Mesodermal cell (in vitro differentiated cells): ENCODE results near the gene SNRPA.
"Not testable (repeated sequence)": the region's sequence is repeated elsewhere in the genome, so short reads cannot be mapped to it uniquely, and the experiment has no call there.

Source experiments
- H3K27ac ChIP-seq: 2 replicates; pipeline ENCODE4 v1.7.0; 2013; ENCODE audit warnings: mild to moderate bottlenecking, low read depth, low read length, moderate library complexity; ENCODE audit not compliant: severe bottlenecking
- H3K36me3 ChIP-seq: 2 replicates; pipeline ENCODE4 v1.7.1; 2013; ENCODE audit warnings: mild to moderate bottlenecking, low read length, moderate library complexity; ENCODE audit not compliant: control insufficient read depth, insufficient read depth
- H3K4me1 ChIP-seq: one replicate; pipeline ENCODE4 v1.7.1; 2013; ENCODE audit warnings: mild to moderate bottlenecking, low read length; ENCODE audit not compliant: insufficient read depth, control insufficient read depth, poor library complexity, severe bottlenecking
- H3K4me3 ChIP-seq: 2 replicates; pipeline ENCODE4 v1.7.0; 2013; ENCODE audit warnings: low read length, control low read depth, mild to moderate bottlenecking; ENCODE audit not compliant: insufficient read depth, poor library complexity, severe bottlenecking; ENCODE audit errors: extremely low read depth
- H3K9me3 ChIP-seq: 2 replicates; pipeline ENCODE4 v1.7.1; 2013; ENCODE audit warnings: mild to moderate bottlenecking, low read length, moderate library complexity; ENCODE audit not compliant: control insufficient read depth
- WGBS, 2 experiments: methylation state at CpG; one replicate each; pipeline ENCODE4 v1.1.5; 2013; ENCODE audit warnings: missing lambda C conversion rate in 2 of 2; ENCODE audit not compliant: insufficient coverage in 2 of 2; 5-methylcytosine and 5-hydroxymethylcytosine counted together

The SNRPA gene

DNA sequence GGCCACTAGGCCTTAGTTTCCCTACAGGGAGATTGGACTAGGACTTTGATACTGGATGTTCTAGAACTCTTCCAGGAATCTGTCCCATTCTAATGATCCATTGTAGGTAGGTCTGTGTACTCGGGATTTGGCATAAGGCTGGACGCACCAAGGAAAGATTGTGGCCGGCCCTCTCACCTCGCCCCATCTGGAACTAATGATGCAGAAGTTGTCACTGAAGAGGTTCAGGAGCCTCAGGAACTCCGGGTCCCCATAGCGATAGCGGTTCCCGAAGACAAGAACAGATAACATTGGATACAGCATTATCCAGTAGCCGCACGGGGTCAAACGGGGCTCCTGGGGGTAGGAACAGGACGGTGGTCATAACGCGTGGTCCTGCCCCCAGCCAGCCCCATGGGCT lies 59.2 kb downstream of the SNRPA start:
- Histone ChIP-seq H3K4me3 (peak overlapping the region; percentile 32), H3K4me1 (peaks cover 45% of the 10 kb centered on the region), H3K27ac (peak overlapping the region; percentile 36), H3K36me3 (peaks cover 39% of the 10 kb centered on the region), H3K9me3 (no peaks in the 10 kb centered on the region)
- WGBS, 2 experiments, result 89 to 94% methylated on average over 7 to 8 of the region's 14 CpGs

DNA sequence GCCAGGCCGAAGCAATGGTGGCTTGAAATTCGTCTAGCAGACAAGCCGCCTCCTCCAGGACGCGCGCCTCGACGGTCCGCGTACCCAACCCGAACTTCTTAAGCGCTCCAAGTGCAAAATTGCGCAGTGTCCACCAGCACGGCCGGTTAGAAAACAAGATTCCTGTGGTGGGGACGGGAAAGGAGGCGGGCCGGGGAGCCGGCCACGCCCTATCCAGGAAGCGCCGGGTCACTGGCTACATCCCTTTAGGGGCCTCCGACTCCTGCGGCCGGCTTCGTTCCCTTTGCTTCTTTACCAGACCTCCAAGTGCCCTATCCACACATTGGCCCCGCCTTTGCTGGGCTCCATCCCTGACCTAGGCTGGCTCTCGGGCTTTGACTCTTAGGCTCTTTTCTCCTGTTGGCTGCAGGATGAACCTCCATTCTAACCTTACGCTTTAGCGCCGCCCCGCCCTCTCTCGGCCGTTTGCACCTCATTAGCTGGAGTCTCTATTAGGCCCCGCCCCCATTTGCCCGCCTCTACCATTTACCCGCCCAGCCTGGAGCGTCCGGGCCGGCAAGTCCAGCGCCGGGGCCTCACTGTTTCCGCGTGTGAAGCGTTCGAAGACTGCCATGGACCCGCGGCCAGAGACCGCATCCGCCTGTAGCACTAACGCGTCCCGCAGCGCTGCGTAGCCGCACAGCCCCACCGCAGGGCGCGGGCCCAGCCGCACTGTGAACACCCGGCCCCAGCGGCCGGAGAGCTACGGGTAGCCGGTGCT lies 59.8 kb downstream of the SNRPA start:
- Histone ChIP-seq H3K4me1 (peaks cover 39% of the 10 kb centered on the region), H3K27ac (peak overlapping the region; percentile 36)

DNA sequence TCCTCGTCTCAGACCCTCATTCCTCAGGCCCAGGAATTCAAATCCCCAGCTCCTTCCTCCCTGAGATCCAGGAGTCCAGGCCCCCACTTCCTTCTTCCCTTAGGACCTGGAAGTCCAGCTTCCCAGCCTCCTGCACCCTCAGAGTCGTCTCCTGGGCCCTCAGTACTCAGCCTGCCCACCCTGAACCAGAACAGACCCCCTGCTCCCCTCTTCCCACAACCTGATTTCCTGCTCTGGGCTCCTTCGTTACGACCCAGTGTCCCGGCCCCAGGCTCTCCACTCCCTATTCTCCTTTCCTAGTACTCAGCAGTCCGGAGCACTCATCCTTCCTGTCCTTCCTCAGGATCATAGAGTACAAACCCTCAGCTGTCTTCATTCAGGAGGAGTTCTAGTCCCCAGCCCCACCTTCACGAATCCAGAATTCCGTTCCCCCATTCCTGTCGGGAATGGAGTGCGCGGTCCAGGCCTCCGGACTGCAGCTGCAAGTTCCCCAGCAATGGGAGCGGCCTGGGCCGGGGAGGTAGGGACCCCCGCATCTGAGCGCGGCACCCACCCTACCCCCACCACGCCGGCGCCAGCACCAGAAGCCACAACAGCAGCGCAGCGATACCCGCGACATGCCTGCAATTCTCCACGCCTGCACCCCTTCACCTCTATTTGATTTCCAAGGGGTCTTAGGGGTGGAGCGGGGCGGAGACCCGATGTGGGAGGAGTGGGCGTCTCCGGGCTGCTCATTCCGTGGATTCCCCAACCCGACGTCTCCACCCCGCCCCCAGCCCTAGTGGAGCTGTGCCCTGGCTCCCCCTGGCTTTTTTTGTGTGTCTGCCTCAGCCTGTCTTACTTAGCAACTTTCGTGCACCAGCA lies 60.7 kb downstream of the SNRPA start:
- H3K27ac ChIP-seq, result peak overlapping the region; percentile 25
- peaks cover 31% of the 10 kb centered on the region for H3K4me1 ChIP-seq
- H3K4me3 ChIP-seq, result peak overlapping the region; percentile 32
- peaks cover 31% of the 10 kb centered on the region for H3K36me3 ChIP-seq
- 14 to 36% methylated on average over 12 to 13 of the region's 35 CpGs for WGBS, 2 experiments
- no peaks in the 10 kb centered on the region for H3K9me3 ChIP-seq

More for the DNA sequence above, 59.8 kb downstream of the SNRPA start:
- H3K4me3 ChIP-seq, result peak overlapping the region; percentile 32
- 1 to 4% methylated on average over 21 of the region's 65 CpGs for WGBS, 2 experiments
- H3K9me3 ChIP-seq, result not testable (repeated sequence)
- H3K36me3 ChIP-seq, result peaks cover 32% of the 10 kb centered on the region

- Histone ChIP-seq H3K36me3 (peaks cover 23% of the 10 kb centered on the region), H3K4me1 (peaks cover 24% of the 10 kb centered on the region)
- WGBS, 2 experiments, result 88 to 92% methylated on average over 6 to 7 of the region's 7 CpGs
- H3K27ac ChIP-seq, H3K4me3 ChIP-seq, H3K9me3 ChIP-seq: not testable (repeated sequence)
Observed at GRCh38 chr19:40812571-40812970, 61.6 kb downstream of the SNRPA start.

DNA sequence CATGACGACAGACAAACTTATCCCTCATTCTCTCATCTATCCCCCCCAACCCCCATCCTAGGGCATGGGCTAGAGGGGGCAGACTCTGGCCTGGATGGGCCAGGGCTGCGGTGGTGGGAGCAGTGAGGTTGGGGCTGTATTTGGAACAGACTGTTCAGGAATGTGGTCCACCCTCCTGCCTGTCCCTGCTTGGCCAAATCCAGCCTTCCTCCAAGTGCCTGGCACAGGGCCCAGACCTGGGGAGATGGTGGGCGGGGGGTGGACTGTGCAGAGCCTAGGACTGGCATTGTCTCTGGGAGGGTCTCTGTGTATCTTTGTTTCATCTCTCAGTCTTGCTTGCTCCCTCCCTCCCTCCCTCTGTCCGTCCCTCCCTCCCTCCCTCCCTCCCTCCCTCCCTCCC lies 62.2 kb downstream of the SNRPA start:
- peaks cover 24% of the 10 kb centered on the region for H3K4me1 ChIP-seq
- no peaks in the 10 kb centered on the region for H3K9me3 ChIP-seq
- WGBS, 2 experiments, result 60% methylated on average over 1 of the region's 4 CpGs; no CpG with 5 or more reads in 1 of the 2 experiments
- peaks cover 17% of the 10 kb centered on the region for H3K36me3 ChIP-seq
- no peak overlapping the region for H3K27ac ChIP-seq
- no peak overlapping the region for H3K4me3 ChIP-seq
